HepG2 (cell line): ENCODE results near the gene TMEM171.

Experiments used
- POLR2A ChIP-seq, 2 experiments: IDR thresholded peaks; 2 replicates each; pipeline ENCODE4 v1.6.1; 2011; ENCODE audit warnings: low read depth in 2 of 2, low read length in 2 of 2, mild to moderate bottlenecking in 1 of 2, moderate library complexity in 1 of 2; ENCODE audit not compliant: insufficient read depth in 1 of 2
- PRMT3 ChIP-seq: sonication (generic); formaldehyde crosslinking; IDR thresholded peaks from 2 replicates; pipeline ENCODE4 v1.8.1; 2022; ENCODE audit warnings: low read depth, mild to moderate bottlenecking, moderate library complexity, missing genetic modification reagents, borderline replicate concordance
- ZFX ChIP-seq: sonication (generic); formaldehyde crosslinking; IDR thresholded peaks from 2 replicates; pipeline ENCODE4 v1.4.0; 2020; ENCODE audit warnings: mild to moderate bottlenecking, low read depth, missing genetic modification reagents, moderate library complexity
- ZNF609 ChIP-seq: sonication (generic); formaldehyde crosslinking; IDR thresholded peaks from 2 replicates; pipeline ENCODE4 v1.4.0; 2020; ENCODE audit warnings: mild to moderate bottlenecking, missing genetic modification reagents, borderline replicate concordance
- ZNF782 ChIP-seq: sonication (generic); formaldehyde crosslinking; IDR thresholded peaks from 2 replicates; pipeline ENCODE4 v1.4.0; 2020; ENCODE audit warnings: missing genetic modification reagents, mild to moderate bottlenecking, borderline replicate concordance
- ZNF784 ChIP-seq: sonication (generic); formaldehyde crosslinking; IDR thresholded peaks from 2 replicates; pipeline ENCODE4 v1.5.1; 2020; ENCODE audit warnings: missing genetic modification reagents, mild to moderate bottlenecking, borderline replicate concordance
- TF ChIP-seq, protein P1 (sequence below): IDR thresholded peaks from 2 replicates; pipeline ENCODE4 v1.6.1; 2016; ENCODE audit warnings: missing compliant biosample characterization, missing genetic modification reagents, borderline replicate concordance
- TF ChIP-seq, protein P2 (sequence below): sonication (generic); formaldehyde crosslinking; IDR thresholded peaks from 2 replicates; pipeline ENCODE4; 2020; ENCODE audit warnings: missing genetic modification reagents, mild to moderate bottlenecking, borderline replicate concordance

DNA sequence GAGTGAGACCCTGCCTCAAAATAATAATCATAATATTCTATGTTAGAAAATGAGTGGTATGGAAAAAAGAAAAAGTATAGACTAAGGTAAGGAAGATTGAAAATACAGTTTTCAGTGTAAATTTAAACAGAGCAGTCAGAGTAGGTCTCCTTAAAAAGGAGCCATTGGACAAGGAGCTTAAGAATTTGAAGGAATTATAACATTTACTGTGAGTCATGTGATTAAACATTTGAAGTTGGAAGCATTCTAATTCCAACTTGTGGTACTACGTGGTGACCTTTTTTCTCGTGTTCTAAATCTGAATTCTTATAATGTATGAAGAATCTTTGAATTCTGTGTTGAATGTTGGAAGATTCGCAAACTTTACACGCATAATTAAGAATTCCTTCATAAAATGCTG lies 39.3 kb upstream of the TMEM171 start:
- TF ChIP-seq ZNF782 (CRISPR knock-in tag) (no peak), POLR2A (IDR thresholded peaks at IDR 0.05; ENCODE audit: insufficient read depth in 1 of 2, low read depth in 2 of 2, low read length in 2 of 2) (no peak), ZNF784 (CRISPR knock-in tag) (no peak), ZFX (CRISPR knock-in tag) (no peak), PRMT3 (CRISPR knock-in tag) (no peak), ZNF609 (CRISPR knock-in tag) (no peak)
- TF ChIP-seq, protein P1, sequence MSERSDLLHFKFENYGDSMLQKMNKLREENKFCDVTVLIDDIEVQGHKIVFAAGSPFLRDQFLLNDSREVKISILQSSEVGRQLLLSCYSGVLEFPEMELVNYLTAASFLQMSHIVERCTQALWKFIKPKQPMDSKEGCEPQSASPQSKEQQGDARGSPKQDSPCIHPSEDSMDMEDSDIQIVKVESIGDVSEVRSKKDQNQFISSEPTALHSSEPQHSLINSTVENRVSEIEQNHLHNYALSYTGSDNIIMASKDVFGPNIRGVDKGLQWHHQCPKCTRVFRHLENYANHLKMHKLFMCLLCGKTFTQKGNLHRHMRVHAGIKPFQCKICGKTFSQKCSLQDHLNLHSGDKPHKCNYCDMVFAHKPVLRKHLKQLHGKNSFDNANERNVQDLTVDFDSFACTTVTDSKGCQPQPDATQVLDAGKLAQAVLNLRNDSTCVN (CRISPR knock-in tag) = no peak
- TF ChIP-seq, protein P2, sequence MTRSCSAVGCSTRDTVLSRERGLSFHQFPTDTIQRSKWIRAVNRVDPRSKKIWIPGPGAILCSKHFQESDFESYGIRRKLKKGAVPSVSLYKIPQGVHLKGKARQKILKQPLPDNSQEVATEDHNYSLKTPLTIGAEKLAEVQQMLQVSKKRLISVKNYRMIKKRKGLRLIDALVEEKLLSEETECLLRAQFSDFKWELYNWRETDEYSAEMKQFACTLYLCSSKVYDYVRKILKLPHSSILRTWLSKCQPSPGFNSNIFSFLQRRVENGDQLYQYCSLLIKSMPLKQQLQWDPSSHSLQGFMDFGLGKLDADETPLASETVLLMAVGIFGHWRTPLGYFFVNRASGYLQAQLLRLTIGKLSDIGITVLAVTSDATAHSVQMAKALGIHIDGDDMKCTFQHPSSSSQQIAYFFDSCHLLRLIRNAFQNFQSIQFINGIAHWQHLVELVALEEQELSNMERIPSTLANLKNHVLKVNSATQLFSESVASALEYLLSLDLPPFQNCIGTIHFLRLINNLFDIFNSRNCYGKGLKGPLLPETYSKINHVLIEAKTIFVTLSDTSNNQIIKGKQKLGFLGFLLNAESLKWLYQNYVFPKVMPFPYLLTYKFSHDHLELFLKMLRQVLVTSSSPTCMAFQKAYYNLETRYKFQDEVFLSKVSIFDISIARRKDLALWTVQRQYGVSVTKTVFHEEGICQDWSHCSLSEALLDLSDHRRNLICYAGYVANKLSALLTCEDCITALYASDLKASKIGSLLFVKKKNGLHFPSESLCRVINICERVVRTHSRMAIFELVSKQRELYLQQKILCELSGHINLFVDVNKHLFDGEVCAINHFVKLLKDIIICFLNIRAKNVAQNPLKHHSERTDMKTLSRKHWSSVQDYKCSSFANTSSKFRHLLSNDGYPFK (CRISPR knock-in tag) = no peak
